GM11168 (cell line): Measurements from ENCODE around the gene DCANP1.
"Not testable (repeated sequence)": the region's sequence is repeated elsewhere in the genome, so short reads cannot be mapped to it uniquely, and the experiment has no call there.

ENCODE experiments used
- in situ Hi-C: fragments of 300-500 bp; cut with MboI; formaldehyde crosslinking; loops from one replicate; pipeline ENCODE4 v1.12.0; 2022; ENCODE audit warnings: low sequenced_read_pairs; ENCODE audit not compliant: unreplicated experiment

The DCANP1 gene

GRCh38 chr5:135447298-135447929 lies at the start of gene DCANP1:
DCANP1 (minus strand) TSS chr5:135447348; CDS start chr5:135447108, 240 bp downstream.
- in situ Hi-C loops: no loop called here

GRCh38 chr5:135495531-135495930 lies 48.4 kb upstream of the DCANP1 start:
- in situ Hi-C loops: not testable (repeated sequence)

- in situ Hi-C loops: no loop called here
Observed at GRCh38 chr5:135494196-135494595, 47.0 kb upstream of the DCANP1 start.

GRCh38 chr5:135493406-135494180 lies 46.4 kb upstream of the DCANP1 start:
- in situ Hi-C loops: no loop called here

- in situ Hi-C loops: no loop called here
Observed at GRCh38 chr5:135492319-135492626, 45.1 kb upstream of the DCANP1 start.

- in situ Hi-C loops: no loop called here
Observed at GRCh38 chr5:135491552-135492318, 44.6 kb upstream of the DCANP1 start.

GRCh38 chr5:135491038-135491551 lies 43.9 kb upstream of the DCANP1 start:
- in situ Hi-C loops: no loop called here

- in situ Hi-C loops: no loop called here
Observed at GRCh38 chr5:135490245-135491037, 43.3 kb upstream of the DCANP1 start.

- in situ Hi-C loops: no loop called here
Observed at GRCh38 chr5:135489466-135490244, 42.5 kb upstream of the DCANP1 start.

- in situ Hi-C loops: no loop called here
Observed at GRCh38 chr5:135488727-135489465, 41.7 kb upstream of the DCANP1 start.

GRCh38 chr5:135487839-135488514 lies 40.8 kb upstream of the DCANP1 start:
- in situ Hi-C loops: no loop called here

GRCh38 chr5:135487037-135487395 lies 39.9 kb upstream of the DCANP1 start:
- in situ Hi-C loops: no loop called here

- in situ Hi-C loops: no loop called here
Observed at GRCh38 chr5:135486131-135487036, 39.2 kb upstream of the DCANP1 start.

GRCh38 chr5:135484674-135485086 lies 37.5 kb upstream of the DCANP1 start:
- in situ Hi-C loops: no loop called here

- in situ Hi-C loops: no loop called here
Observed at GRCh38 chr5:135483254-135483653, 36.1 kb upstream of the DCANP1 start.

GRCh38 chr5:135482381-135482933 lies 35.3 kb upstream of the DCANP1 start:
- in situ Hi-C loops: no loop called here

GRCh38 chr5:135481909-135482311 lies 34.8 kb upstream of the DCANP1 start:
- in situ Hi-C loops: no loop called here
